Activated CD4-positive, alpha-beta memory T cell treated with anti-CD3 and anti-CD28 coated beads for 36 hours (primary cell): ENCODE measurements around the gene MYO5A. TPM values are rescaled to one million over a fixed set of nuclear protein-coding genes. Genes with fewer than 3 reads are reported as not detected.
A peak's percentile ranks its signal among the peaks of the same experiment; 100 is the strongest.

ENCODE experiments used
- CTCF ChIA-PET: fragments of 350-600 bp; sonication (Branson Sonifier 250); formaldehyde crosslinking; loops from one replicate; lab custom pipeline; 2021; ENCODE audit warnings: antibody characterized with exemption, inconsistent platforms; lab: Charles Lee
- POLR2A ChIA-PET: fragments of 350-600 bp; sonication (Branson Sonifier 250); formaldehyde crosslinking; loops from one replicate; lab custom pipeline; 2021; ENCODE audit warnings: antibody characterized with exemption; lab: Charles Lee
- DNase-seq: peaks from one replicate; pipeline ENCODE4 v3.0.0-alpha.2; 2020
- H3K27ac Mint-ChIP-seq: one replicate; pipeline ENCODE4 v1.8.0; 2021; ENCODE audit warnings: mixed read lengths
- H3K27me3 Mint-ChIP-seq: one replicate; pipeline ENCODE4 v1.8.0; 2021; ENCODE audit warnings: mixed read lengths
- H3K36me3 Mint-ChIP-seq: one replicate; pipeline ENCODE4 v1.8.0; 2021; ENCODE audit warnings: mixed read lengths
- H3K4me1 Mint-ChIP-seq: one replicate; pipeline ENCODE4 v1.8.0; 2021; ENCODE audit warnings: low read depth, mixed read lengths
- H3K4me3 Mint-ChIP-seq: one replicate; pipeline ENCODE4 v1.8.0; 2021; ENCODE audit warnings: mild to moderate bottlenecking, mixed read lengths
- H3K9me3 Mint-ChIP-seq: one replicate; pipeline ENCODE4 v1.8.0; 2021; ENCODE audit warnings: mixed read lengths
- intact Hi-C: fragments of 100-400 bp; cut with micrococcal nuclease; formaldehyde crosslinking; loops from one replicate; pipeline ENCODE4 v1.15.1; 2023
- total RNA-seq, 2 experiments: library from RNA; stranded (reverse); gene quantifications; one replicate each; pipeline ENCODE4 v1.2.3, GENCODE V29; 2021

MYO5A gene
- total RNA-seq, 2 experiments from 2014 or later, result 32.4 to 37.8 TPM

GRCh38 chr15:52280326-52281084 is 248.2 kb downstream of the MYO5A start:
- Mint-ChIP-seq H3K27ac (no peak overlapping the region), H3K9me3 (no peaks in the 10 kb centered on the region), H3K36me3 (no peaks in the 10 kb centered on the region), H3K27me3 (peaks cover 6% of the 10 kb centered on the region), H3K4me3 (no peak overlapping the region), H3K4me1 (peaks cover 1% of the 10 kb centered on the region)
- ChIA-PET POLR2A (no interaction called here), CTCF (no interaction called here)
- no peak for DNase-seq
- intact Hi-C loops, result no loop called here

GRCh38 chr15:52278636-52279367 is 249.9 kb downstream of the MYO5A start:
- ChIA-PET CTCF (no interaction called here), POLR2A (no interaction called here)
- Mint-ChIP-seq H3K4me3 (no peak overlapping the region), H3K36me3 (no peaks in the 10 kb centered on the region), H3K4me1 (no peaks in the 10 kb centered on the region), H3K9me3 (no peaks in the 10 kb centered on the region), H3K27ac (no peak overlapping the region), H3K27me3 (peaks cover 6% of the 10 kb centered on the region)
- intact Hi-C loops, result no loop called here
- DNase-seq, result no peak

GRCh38 chr15:52278135-52278534 is 250.5 kb downstream of the MYO5A start:
- POLR2A ChIA-PET, result no interaction called here

GRCh38 chr15:52277575-52277974 is 251.1 kb downstream of the MYO5A start:
- no peaks in the 10 kb centered on the region for H3K36me3 Mint-ChIP-seq
- no peak overlapping the region for H3K27ac Mint-ChIP-seq
- DNase-seq, result no peak
- H3K9me3 Mint-ChIP-seq, result no peaks in the 10 kb centered on the region
- intact Hi-C loops, result no loop called here
- H3K27me3 Mint-ChIP-seq, result peaks cover 3% of the 10 kb centered on the region
- no peak overlapping the region for H3K4me3 Mint-ChIP-seq
- H3K4me1 Mint-ChIP-seq, result no peaks in the 10 kb centered on the region
- ChIA-PET CTCF (no interaction called here), POLR2A (no interaction called here)

More at GRCh38 chr15:52278135-52278534, 250.5 kb downstream of the MYO5A start:
- DNase-seq, result no peak
- intact Hi-C loops, result no loop called here
- CTCF ChIA-PET, result no interaction called here
- Mint-ChIP-seq H3K4me1 (no peaks in the 10 kb centered on the region), H3K9me3 (no peaks in the 10 kb centered on the region), H3K27ac (no peak overlapping the region), H3K4me3 (no peak overlapping the region), H3K27me3 (peaks cover 5% of the 10 kb centered on the region), H3K36me3 (no peaks in the 10 kb centered on the region)

- Mint-ChIP-seq H3K9me3 (no peaks in the 10 kb centered on the region), H3K27ac (no peak overlapping the region), H3K27me3 (peaks cover 3% of the 10 kb centered on the region), H3K36me3 (no peaks in the 10 kb centered on the region), H3K4me1 (no peaks in the 10 kb centered on the region), H3K4me3 (no peak overlapping the region)
- intact Hi-C loops, result no loop called here
- POLR2A ChIA-PET, result no interaction called here
- CTCF ChIA-PET, result no interaction called here
- DNase-seq, result no peak
These were observed 252.4 kb downstream of the MYO5A start for GRCh38 chr15:52276256-52276770.

- ChIA-PET CTCF (no interaction called here), POLR2A (no interaction called here)
- Mint-ChIP-seq H3K4me3 (no peak overlapping the region), H3K36me3 (no peaks in the 10 kb centered on the region), H3K4me1 (peaks cover 30% of the 10 kb centered on the region), H3K9me3 (no peaks in the 10 kb centered on the region), H3K27ac (peak overlapping the region; percentile 5), H3K27me3 (no peaks in the 10 kb centered on the region)
- intact Hi-C loops, result loop anchor here (2.0 kb wide), 3 partner anchors 115 to 415 kb away; partner anchors contain the start of gene ATOSA
- no peak for DNase-seq
These were observed 265.0 kb downstream of the MYO5A start for GRCh38 chr15:52263563-52264282.

GRCh38 chr15:52262364-52262763 is 266.3 kb downstream of the MYO5A start:
- CTCF ChIA-PET, result interaction anchor here (0.6 to 1.8 kb wide), 9 partner anchors 10 to 474 kb away, joined by 3 to 6 read pairs (median 5); no protein-coding TSS in a partner anchor
- H3K27me3 Mint-ChIP-seq, result no peaks in the 10 kb centered on the region
- peak overlapping the region; percentile 3 for H3K4me3 Mint-ChIP-seq
- DNase-seq, result no peak
- H3K4me1 Mint-ChIP-seq, result peaks cover 30% of the 10 kb centered on the region
- H3K27ac Mint-ChIP-seq, result peak overlapping the region; percentile 80
- POLR2A ChIA-PET, result interaction anchor here (0.9 to 2.4 kb wide), 7 partner anchors 10 to 296 kb away, joined by 3 to 10 read pairs (median 4); no protein-coding TSS in a partner anchor
- H3K9me3 Mint-ChIP-seq, result no peaks in the 10 kb centered on the region
- intact Hi-C loops, result loop anchor here (1.0 to 2.0 kb wide), 6 partner anchors 22 to 416 kb away; partner anchors contain the start of gene ATOSA
- no peaks in the 10 kb centered on the region for H3K36me3 Mint-ChIP-seq

- CTCF ChIA-PET, result interaction anchor here (0.6 to 1.8 kb wide), 11 partner anchors 9 to 1444 kb away, joined by 3 to 6 read pairs (median 4); no protein-coding TSS in a partner anchor
- H3K36me3 Mint-ChIP-seq, result no peaks in the 10 kb centered on the region
- H3K4me1 Mint-ChIP-seq, result peaks cover 36% of the 10 kb centered on the region
- H3K27ac Mint-ChIP-seq, result peak overlapping the region; percentile 80
- POLR2A ChIA-PET, result interaction anchor here (0.9 to 2.4 kb wide), 7 partner anchors 9 to 297 kb away, joined by 3 to 10 read pairs (median 4); no protein-coding TSS in a partner anchor
- H3K9me3 Mint-ChIP-seq, result no peaks in the 10 kb centered on the region
- peak; percentile 87 for DNase-seq
- intact Hi-C loops, result loop anchor here (1.0 to 2.0 kb wide), 6 partner anchors 23 to 417 kb away; partner anchors contain the start of gene ATOSA
- H3K27me3 Mint-ChIP-seq, result no peaks in the 10 kb centered on the region
- peak overlapping the region; percentile 32 for H3K4me3 Mint-ChIP-seq
These were observed 267.0 kb downstream of the MYO5A start for GRCh38 chr15:52261498-52262242.

GRCh38 chr15:52261026-52261425 is 267.7 kb downstream of the MYO5A start:
- ChIA-PET POLR2A (interaction anchor here (1.3 to 2.4 kb wide), 4 partner anchors 9 to 298 kb away, joined by 3 to 10 read pairs (median 8); no protein-coding TSS in a partner anchor), CTCF (interaction anchor here (1.2 to 1.8 kb wide), 7 partner anchors 8 to 475 kb away, joined by 3 to 6 read pairs (median 5); no protein-coding TSS in a partner anchor)
- H3K27ac Mint-ChIP-seq, result no peak overlapping the region
- H3K4me1 Mint-ChIP-seq, result peaks cover 39% of the 10 kb centered on the region
- no peak overlapping the region for H3K4me3 Mint-ChIP-seq
- intact Hi-C loops, result no loop called here
- no peaks in the 10 kb centered on the region for H3K27me3 Mint-ChIP-seq
- no peak for DNase-seq
- H3K36me3 Mint-ChIP-seq, result no peaks in the 10 kb centered on the region
- H3K9me3 Mint-ChIP-seq, result no peaks in the 10 kb centered on the region

- ChIA-PET CTCF (interaction anchor here (1.6 to 6.3 kb wide), 3 partner anchors 32 to 476 kb away, joined by 6 to 35 read pairs (median 7); no protein-coding TSS in a partner anchor), POLR2A (interaction anchor here (0.9 kb wide), 1 partner anchor 299 kb away, joined by 3 read pairs; no protein-coding TSS in a partner anchor)
- Mint-ChIP-seq H3K36me3 (no peaks in the 10 kb centered on the region), H3K27ac (no peak overlapping the region), H3K9me3 (no peaks in the 10 kb centered on the region), H3K27me3 (no peaks in the 10 kb centered on the region), H3K4me3 (no peak overlapping the region), H3K4me1 (peaks cover 39% of the 10 kb centered on the region)
- intact Hi-C loops, result no loop called here
- no peak for DNase-seq
These were observed 269.2 kb downstream of the MYO5A start for GRCh38 chr15:52259503-52259902.

- no peak for DNase-seq
- intact Hi-C loops, result no loop called here
- no peaks in the 10 kb centered on the region for H3K9me3 Mint-ChIP-seq
- POLR2A ChIA-PET, result no interaction called here
- CTCF ChIA-PET, result interaction anchor here (0.9 to 6.3 kb wide), 5 partner anchors 11 to 476 kb away, joined by 3 to 94 read pairs (median 7); no protein-coding TSS in a partner anchor
- H3K27ac Mint-ChIP-seq, result no peak overlapping the region
- peaks cover 37% of the 10 kb centered on the region for H3K4me1 Mint-ChIP-seq
- no peaks in the 10 kb centered on the region for H3K27me3 Mint-ChIP-seq
- no peak overlapping the region for H3K4me3 Mint-ChIP-seq
- H3K36me3 Mint-ChIP-seq, result no peaks in the 10 kb centered on the region
These were observed 270.2 kb downstream of the MYO5A start for GRCh38 chr15:52258461-52258860.
